K562 (cell line): Measurements from ENCODE around the gene PRTN3. TPM values are rescaled to one million over a fixed set of nuclear protein-coding genes. Genes with fewer than 3 reads are reported as not detected.

ENCODE experiments used
- AFF1 ChIP-seq, 2 experiments: fragments of 450-650 bp; IDR thresholded peaks; 2 replicates each; pipeline ENCODE4 v1.6.1; 2018; ENCODE audit warnings: mild to moderate bottlenecking in 2 of 2, low read depth in 1 of 2; ENCODE audit not compliant: partially characterized antibody in 2 of 2
- HMG20A ChIP-seq: fragments of 450-650 bp; formaldehyde crosslinking; conservative IDR thresholded peaks from 2 replicates; pipeline ENCODE4 v1.4.0; 2020; ENCODE audit warnings: mild to moderate bottlenecking, mixed read lengths
- POLR2A ChIP-seq: fragments of 450-650 bp; conservative IDR thresholded peaks from 2 replicates; pipeline ENCODE4 v1.6.1; 2016
- POLR2G ChIP-seq: fragments of 200-400 bp; formaldehyde crosslinking; IDR thresholded peaks from 2 replicates; pipeline ENCODE4 v1.6.1; 2017; ENCODE audit warnings: low read depth, mild to moderate bottlenecking, antibody characterized with exemption, low read length, moderate library complexity
- RERE ChIP-seq: sonication (generic); formaldehyde crosslinking; IDR thresholded peaks from 2 replicates; pipeline ENCODE4 v1.8.0; 2023; ENCODE audit warnings: missing genetic modification reagents, mild to moderate bottlenecking, borderline replicate concordance
- SMAD2 ChIP-seq: fragments of 150-350 bp; IDR thresholded peaks from 2 replicates; pipeline ENCODE4 v1.6.1; 2014; ENCODE audit warnings: low read depth, mild to moderate bottlenecking, low read length
- SMARCB1 ChIP-seq: IDR thresholded peaks from 2 replicates; pipeline ENCODE4 v1.6.1; 2011; ENCODE audit warnings: improper control_type of control experiment, low read depth; ENCODE audit not compliant: insufficient read length
- ZBTB17 ChIP-seq: fragments of 450-650 bp; formaldehyde crosslinking; IDR thresholded peaks from 2 replicates; pipeline ENCODE4 v1.4.0; 2020; ENCODE audit warnings: mild to moderate bottlenecking
- ZNF740 ChIP-seq, 3 experiments: fragments of 200-800 bp in 1 of 3; sonication (Bioruptor generic) in 1 of 3; sonication (generic) in 1 of 3; formaldehyde crosslinking in 1 of 3; IDR thresholded peaks; 2 replicates each; pipeline versions ENCODE4 v1.6.1 to v1.8.0; 2016 to 2022; ENCODE audit warnings: mild to moderate bottlenecking in 2 of 3, missing compliant biosample characterization in 2 of 3, missing genetic modification characterization in 2 of 3, missing genetic modification reagents in 1 of 3
- polyA plus RNA-seq, 8 experiments: library from polyadenylated mRNA; depleted of rRNA in 4 of 8; stranded (reverse) in 5 of 8; unstranded in 3 of 8; fragments of >200 nt; fragmentation: Nextera tagmentation in 2 of 8; fragmentation: Illumina TruSeq in 1 of 8; extraction: Ambion mirVana in 2 of 8; extraction: Trizol in 1 of 8; gene quantifications; 2 replicates each; pipeline versions ENCODE4 v1.2.1 to v1.2.3, GENCODE V29; 2011 to 2014; ENCODE audit warnings: inconsistent platforms in 1 of 8, missing spikeins in 1 of 8
- total RNA-seq, 7 experiments: library from RNA; depleted of rRNA in 6 of 7; stranded (reverse); fragments of >200 nt in 6 of 7; fragmentation: Illumina TruSeq in 2 of 7; extraction: Trizol in 2 of 7; gene quantifications; 2 replicates each; pipeline versions ENCODE4 v1.2.1 to v1.2.3, GENCODE V29; 2011 to 2021; ENCODE audit warnings: low replicate concordance in 1 of 7

The PRTN3 gene
- total and polyA plus RNA-seq, 9 of the 15 experiments (the other 6 are each of a cell fraction or from before 2014, with no cell fraction given): 0.14 to 0.86 (median 0.43) TPM; not detected in 3

GRCh38 chr19:873561-874041 lies 32.8 kb downstream of the PRTN3 start (continued):
- no peak for TF ChIP-seq RERE
- no peak for TF ChIP-seq SMAD2
- TF ChIP-seq POLR2G: peak; percentile 69
- no peak for TF ChIP-seq AFF1 (IDR thresholded peaks at IDR 0.05; ENCODE audit: low read depth in 1 of 2, partially characterized antibody in 2 of 2)
- TF ChIP-seq ZNF740 (CRISPR knock-in tag; IDR thresholded peaks at IDR 0.05): peak; percentile 38; the same call in 1 of the 2 replicates
- TF ChIP-seq ZNF740 (tag; IDR thresholded peaks at IDR 0.05): no peak
- TF ChIP-seq SMARCB1: no peak
- TF ChIP-seq ZBTB17: no peak
- TF ChIP-seq HMG20A (CRISPR knock-in tag): no peak
- TF ChIP-seq POLR2A: peak; percentile 31; the same call in 1 of the 2 replicates
